HG02852 (cell line): Measurements from ENCODE around the gene DNAH3.
A peak's percentile ranks its signal among the peaks of the same experiment; 100 is the strongest.
"Not testable (repeated sequence)": the region's sequence is repeated elsewhere in the genome, so short reads cannot be mapped to it uniquely, and the experiment has no call there.

Experiments
- ATAC-seq: cut with Tn5 transposase; IDR thresholded peaks from one replicate; pipeline ENCODE4 v1.9.1; 2021; ENCODE audit warnings: mild to moderate bottlenecking, moderate library complexity; ENCODE audit not compliant: unreplicated experiment

The DNAH3 gene

GRCh38 chr16:21150375-21151001 is at the start of gene DNAH3:
TSS of gene DNAH3 (minus strand) at chr16:21150846. CDS start at chr16:21150319, 527 bp downstream.
- ATAC-seq, result no peak

DNA sequence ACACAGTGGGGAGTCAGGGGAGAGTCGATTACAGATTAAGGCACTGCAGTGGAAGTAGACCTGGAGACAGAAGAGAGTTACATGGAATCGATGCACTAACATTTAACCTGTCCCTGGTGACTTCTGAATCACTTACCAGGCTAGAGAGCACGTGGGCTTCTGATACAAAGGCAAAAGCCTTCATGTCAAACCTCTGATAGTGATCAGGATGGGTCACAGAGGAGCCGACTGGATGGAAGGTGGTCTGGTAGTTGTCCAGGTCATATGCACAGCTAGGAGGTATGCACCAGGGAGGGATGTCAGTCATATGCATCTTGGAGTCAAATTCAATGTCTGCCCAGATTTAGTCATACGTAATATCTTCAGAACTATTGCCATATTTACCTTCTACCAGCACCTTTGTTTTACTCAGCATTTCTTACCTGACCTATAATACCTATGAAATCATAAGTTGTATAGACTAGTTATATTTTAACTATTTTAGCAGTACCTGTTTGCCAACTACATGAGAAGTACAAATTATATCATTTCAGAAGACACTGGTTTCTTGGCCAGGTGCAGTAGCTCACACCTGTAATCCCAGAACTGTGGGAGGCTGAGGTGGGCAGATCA is 49.1 kb upstream of the DNAH3 start:
- no peak for ATAC-seq

DNA sequence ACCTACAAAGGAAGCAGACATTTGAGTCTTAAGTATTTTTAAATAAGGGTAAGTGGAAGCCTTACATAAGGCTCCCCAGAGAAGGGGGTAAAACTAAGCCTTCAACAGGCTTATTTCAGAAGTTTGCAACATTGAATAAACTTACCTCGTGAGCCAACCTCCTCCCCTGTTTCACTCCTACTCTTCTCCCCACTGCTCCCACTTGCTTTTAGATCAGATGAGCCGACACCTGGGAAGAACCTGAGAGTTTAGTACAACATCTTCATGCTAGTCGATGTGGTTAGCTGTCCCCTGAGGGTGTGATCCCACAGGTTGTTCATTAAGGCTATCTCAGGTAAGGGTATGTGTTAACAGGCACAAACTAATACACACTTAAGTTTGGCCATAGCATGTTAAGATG is 47.0 kb upstream of the DNAH3 start:
- ATAC-seq, result no peak

DNA sequence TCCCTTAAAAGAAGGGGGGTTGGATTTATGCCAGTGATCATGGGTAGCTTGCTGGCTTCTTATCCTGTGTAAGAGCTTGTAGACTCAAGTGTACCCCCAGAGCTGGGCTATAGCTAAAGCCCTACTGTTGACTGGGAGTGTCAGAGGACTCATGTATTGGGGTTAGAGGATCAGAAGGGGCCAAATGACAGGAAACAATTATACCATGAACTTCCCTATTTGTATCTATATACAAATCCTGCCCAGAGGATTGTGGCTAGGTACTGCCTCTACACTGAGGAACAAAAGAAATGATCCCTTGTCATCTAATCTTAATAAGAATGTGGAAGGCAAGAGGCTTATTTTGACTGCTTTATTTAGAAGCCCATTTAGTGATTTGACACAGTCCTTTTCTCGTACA is 46.5 kb upstream of the DNAH3 start:
- ATAC-seq, result no peak

GRCh38 chr16:21195330-21195729 is 44.7 kb upstream of the DNAH3 start:
- not testable (repeated sequence) for ATAC-seq

- peak; percentile 41 for ATAC-seq
Observed at GRCh38 chr16:21194771-21195301, 44.2 kb upstream of the DNAH3 start.

- ATAC-seq, result no peak
Observed at GRCh38 chr16:21192991-21193390, 42.3 kb upstream of the DNAH3 start.

- ATAC-seq, result no peak
Observed at GRCh38 chr16:21190599-21190998, 40.0 kb upstream of the DNAH3 start.

GRCh38 chr16:21190013-21190412 is 39.4 kb upstream of the DNAH3 start:
- ATAC-seq, result no peak

GRCh38 chr16:21189311-21189710 is 38.7 kb upstream of the DNAH3 start:
- ATAC-seq, result no peak

DNA sequence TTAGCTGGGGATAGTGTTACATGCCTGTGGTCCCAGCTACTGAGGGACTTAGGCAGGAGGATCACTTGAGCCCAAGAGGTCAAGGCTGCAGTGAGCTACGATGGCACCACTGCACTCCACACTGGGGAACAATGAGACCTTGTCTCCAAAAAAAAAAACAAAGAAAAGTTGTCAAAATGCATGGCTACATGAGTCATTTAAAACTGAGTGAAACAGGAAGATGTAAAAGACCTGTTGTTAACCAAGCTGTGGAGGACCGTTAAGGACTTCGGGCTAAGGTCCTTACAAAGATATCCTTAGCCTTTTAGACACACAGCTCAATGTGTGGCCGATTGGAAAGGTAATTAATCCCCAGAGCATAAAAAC is 35.7 kb upstream of the DNAH3 start:
- ATAC-seq, result no peak

DNA sequence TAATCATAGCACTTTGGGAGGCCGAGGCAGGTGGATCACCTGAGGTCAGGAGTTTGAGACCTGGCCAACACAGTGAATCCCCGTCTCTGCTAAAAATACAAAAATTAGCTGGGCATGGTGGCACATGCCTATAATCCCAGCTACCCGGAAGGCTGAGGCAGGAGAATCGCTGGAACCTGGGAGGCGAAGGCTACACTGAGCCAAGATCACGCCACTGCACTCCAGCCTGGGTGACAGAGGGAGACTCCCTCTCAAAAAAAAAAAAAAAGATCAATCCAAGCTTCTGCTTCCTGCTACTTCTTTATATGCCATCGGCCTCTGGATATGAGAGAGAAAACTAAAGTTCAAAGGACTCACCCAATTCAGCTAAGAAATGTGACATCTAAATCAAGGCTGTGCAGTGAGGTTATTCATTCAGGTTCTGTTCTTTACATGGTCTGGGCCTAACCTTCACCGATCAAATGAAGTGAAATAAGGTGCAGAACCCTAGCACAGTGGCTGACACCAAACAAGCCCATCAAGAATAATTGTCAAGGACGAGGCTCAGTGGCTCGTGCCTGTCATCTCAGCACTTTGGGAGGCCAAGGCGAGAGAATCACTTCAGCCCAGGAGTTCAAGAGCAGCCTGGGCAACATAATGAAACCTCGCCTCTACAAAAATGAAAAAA is 35.1 kb upstream of the DNAH3 start:
- no peak for ATAC-seq

GRCh38 chr16:21184834-21185233 is 34.2 kb upstream of the DNAH3 start:
- no peak for ATAC-seq

DNA sequence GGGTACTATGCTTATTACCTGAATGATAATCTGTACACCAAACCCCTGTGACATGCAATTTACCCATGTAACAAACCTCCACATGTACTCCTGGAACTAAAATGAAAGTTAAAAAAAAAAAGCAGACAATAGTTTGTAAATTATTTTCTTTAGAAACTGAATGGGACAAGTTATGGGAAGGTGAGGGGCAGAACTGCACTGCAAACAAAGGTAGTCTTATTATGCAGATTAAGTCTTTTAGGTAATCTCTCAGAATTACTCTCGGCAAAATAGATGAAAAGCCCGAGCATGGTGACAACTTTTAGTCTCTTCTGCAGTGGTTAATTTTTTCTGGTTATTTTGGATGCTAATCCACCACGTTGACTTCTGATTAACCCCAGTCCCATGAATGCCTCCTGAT is 33.3 kb upstream of the DNAH3 start:
- ATAC-seq, result no peak

- no peak for ATAC-seq
Observed at GRCh38 chr16:21179983-21180365, 29.3 kb upstream of the DNAH3 start.

DNA sequence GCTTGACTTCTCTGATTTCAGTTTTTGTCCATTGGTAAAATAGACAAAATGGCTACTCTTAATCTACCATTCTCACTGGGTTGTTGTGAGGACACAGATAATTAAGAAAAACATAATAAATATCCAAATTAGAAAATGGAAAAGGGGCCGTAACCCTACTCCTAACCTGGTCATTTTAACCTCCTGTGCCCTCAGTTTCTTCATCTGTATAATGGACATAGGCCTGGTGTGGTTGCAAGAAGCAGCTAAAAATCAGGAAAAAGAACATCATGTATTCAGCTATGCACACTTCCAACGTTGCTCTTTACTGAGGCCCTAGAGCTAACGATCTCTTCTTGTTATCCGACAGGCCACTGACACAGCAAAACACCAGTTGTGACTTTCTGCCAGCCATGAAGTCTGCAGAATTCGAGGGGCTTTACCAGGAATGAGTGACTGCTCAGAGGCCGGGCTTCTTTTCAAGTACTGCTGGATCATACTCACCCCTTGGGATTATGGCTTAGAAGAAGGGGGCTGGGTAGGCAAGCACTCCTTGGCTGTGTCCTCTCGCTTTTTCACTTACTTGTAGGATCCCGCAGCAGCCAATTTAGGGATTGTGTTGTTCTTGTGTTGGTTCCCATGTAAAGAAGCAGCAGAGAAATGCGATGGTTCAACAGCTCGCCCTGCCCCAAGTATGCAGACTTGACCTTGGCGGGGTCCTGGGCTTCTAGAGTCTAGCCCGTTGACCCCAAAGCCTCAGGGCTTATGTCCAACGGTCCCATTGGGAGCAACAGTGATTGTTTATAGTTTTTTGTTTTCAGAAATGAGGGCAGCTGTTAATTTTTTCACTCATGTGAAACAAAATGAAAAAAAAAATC is 28.7 kb upstream of the DNAH3 start:
- no peak for ATAC-seq

DNA sequence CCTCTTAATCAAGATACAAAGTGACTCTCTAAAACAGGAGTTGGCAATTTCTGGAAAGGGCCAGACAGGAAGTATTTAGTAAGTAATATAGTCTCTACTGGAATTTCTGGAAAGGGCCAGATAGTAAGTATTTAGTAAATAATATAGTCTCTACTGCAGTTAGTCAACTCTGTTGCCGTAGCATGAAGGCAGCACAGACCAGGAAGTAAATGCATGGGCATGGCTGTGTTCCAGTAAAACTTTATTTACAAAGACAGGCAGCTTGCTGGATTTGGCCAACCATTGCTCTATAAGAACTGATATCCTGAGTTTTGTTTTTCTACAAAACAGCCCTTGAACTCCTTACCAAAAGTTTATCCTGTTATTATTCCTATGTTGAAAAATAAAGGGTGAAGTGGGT is 24.8 kb upstream of the DNAH3 start:
- ATAC-seq, result no peak

GRCh38 chr16:21172650-21173049 is 22.0 kb upstream of the DNAH3 start:
- no peak for ATAC-seq

DNA sequence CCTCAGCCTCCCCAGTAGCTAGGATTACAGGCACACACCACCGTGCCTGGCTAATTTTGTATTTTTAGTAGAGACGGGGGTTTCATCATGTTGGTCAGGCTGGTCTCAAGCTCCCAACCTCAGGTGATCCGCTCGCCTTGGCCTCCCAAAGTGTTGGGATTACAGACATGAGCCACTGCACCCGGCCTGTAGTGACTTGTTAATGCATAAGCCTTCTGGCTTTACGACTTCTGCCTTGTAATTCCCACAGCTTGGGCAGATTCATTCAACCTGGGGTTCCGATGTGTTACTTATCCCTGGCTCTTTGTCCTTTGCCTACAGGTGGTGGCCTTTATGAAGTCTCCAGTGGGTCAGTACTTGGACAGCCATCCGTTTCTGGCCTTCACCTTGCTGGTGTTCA is 19.5 kb upstream of the DNAH3 start:
- ATAC-seq, result not testable (repeated sequence)

GRCh38 chr16:21169249-21169981 is 18.8 kb upstream of the DNAH3 start:
- no peak for ATAC-seq
